GM12875 (cell line): ENCODE results near the gene OR13C8.
"Not testable (repeated sequence)": the region's sequence is repeated elsewhere in the genome, so short reads cannot be mapped to it uniquely, and the experiment has no call there.

Source experiments
- H3K4me3 ChIP-seq: one replicate; pipeline ENCODE4 v1.5.1; 2011; ENCODE audit warnings: low read depth, low read length, control low read depth
- TF ChIP-seq, protein P1 (sequence below): IDR thresholded peaks from 2 replicates; pipeline ENCODE4 v1.5.1; 2011; ENCODE audit warnings: low read depth, mild to moderate bottlenecking, control low read depth, inconsistent platforms, low read length, moderate library complexity, borderline replicate concordance; ENCODE audit not compliant: insufficient read depth

Gene OR13C8, protein sequence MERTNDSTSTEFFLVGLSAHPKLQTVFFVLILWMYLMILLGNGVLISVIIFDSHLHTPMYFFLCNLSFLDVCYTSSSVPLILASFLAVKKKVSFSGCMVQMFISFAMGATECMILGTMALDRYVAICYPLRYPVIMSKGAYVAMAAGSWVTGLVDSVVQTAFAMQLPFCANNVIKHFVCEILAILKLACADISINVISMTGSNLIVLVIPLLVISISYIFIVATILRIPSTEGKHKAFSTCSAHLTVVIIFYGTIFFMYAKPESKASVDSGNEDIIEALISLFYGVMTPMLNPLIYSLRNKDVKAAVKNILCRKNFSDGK

GRCh38 chr9:104568868-104569267, at the start of gene OR13C8:
Gene OR13C8 (plus strand): TSS chr9:104569168. CDS start chr9:104569168, 0 bp downstream.
- no peak within 1 kb of the TSS for H3K4me3 ChIP-seq
- TF ChIP-seq, protein P1, sequence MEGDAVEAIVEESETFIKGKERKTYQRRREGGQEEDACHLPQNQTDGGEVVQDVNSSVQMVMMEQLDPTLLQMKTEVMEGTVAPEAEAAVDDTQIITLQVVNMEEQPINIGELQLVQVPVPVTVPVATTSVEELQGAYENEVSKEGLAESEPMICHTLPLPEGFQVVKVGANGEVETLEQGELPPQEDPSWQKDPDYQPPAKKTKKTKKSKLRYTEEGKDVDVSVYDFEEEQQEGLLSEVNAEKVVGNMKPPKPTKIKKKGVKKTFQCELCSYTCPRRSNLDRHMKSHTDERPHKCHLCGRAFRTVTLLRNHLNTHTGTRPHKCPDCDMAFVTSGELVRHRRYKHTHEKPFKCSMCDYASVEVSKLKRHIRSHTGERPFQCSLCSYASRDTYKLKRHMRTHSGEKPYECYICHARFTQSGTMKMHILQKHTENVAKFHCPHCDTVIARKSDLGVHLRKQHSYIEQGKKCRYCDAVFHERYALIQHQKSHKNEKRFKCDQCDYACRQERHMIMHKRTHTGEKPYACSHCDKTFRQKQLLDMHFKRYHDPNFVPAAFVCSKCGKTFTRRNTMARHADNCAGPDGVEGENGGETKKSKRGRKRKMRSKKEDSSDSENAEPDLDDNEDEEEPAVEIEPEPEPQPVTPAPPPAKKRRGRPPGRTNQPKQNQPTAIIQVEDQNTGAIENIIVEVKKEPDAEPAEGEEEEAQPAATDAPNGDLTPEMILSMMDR, result no peak

GRCh38 chr9:104520241-104520640, 48.7 kb upstream of the OR13C8 start:
- H3K4me3 ChIP-seq, result not testable (repeated sequence)

DNA sequence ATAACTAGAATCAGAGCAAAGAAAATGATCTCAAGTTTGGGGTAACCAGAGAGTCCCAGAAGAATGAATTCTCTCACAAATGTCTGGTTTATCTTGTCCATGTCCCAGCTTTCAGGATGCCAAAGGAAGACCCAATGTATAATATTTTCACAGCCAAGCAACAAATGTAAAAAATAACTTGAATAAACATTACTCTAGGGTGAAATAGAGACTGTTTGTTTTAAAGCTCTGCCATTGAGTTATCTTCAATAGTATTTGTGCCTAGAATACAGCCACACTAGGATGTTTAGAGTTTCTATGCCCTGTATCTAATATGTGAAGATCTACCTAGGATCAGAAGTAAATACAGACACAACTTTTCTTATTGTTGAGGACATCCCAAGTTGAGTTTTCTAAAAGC, 41.9 kb upstream of the OR13C8 start, which contains the start of gene OR13C4:
OR13C4 (minus strand) TSS at position 101 of the 400 bp plus-strand sequence; CDS start at position 101, 0 bp downstream.
- H3K4me3 ChIP-seq, result no peak within 1 kb of the TSS
- TF ChIP-seq, protein P1, result no peak

- no peak within 1 kb of the TSS for H3K4me3 ChIP-seq
- TF ChIP-seq, protein P1, result no peak
These were observed 32.2 kb upstream of the OR13C8 start, which contains the start of gene OR13C3 for GRCh38 chr9:104536756-104537155. Gene OR13C3 (minus strand): TSS chr9:104536856. CDS start chr9:104536723, 133 bp downstream.

DNA sequence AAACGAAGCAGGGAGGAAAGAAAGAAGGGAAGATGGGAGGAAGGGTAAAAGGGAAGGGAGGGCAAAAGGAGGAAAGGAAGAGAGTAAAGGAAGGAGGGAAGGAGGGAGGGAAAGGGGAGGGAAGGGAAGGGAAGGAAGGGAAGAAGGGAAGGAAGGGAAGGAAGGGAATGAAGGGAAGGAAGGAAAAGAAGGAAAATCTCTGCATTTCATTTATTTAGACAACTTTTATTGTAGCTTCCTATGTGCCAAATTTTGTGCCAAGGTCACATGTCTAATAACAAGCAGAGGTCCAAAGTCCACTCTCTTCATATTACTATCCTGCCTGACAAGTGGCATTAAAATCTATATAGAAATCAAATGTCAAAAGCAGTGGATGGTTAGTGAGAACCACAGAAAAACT, 29.7 kb upstream of the OR13C8 start:
- TF ChIP-seq, protein P1, result no peak
- no peak overlapping the region for H3K4me3 ChIP-seq

GRCh38 chr9:104544644-104545043, 24.3 kb upstream of the OR13C8 start:
- TF ChIP-seq, protein P1, result no peak
- no peak overlapping the region for H3K4me3 ChIP-seq

GRCh38 chr9:104553261-104553660, 15.7 kb upstream of the OR13C8 start:
- H3K4me3 ChIP-seq, result no peak overlapping the region
- TF ChIP-seq, protein P1, result no peak

- no peak overlapping the region for H3K4me3 ChIP-seq
- TF ChIP-seq, protein P1, result no peak
These were observed 13.4 kb upstream of the OR13C8 start for GRCh38 chr9:104555521-104555920.
